ENCODE data around the gene MKNK2. TPM values are rescaled to one million over a fixed set of nuclear protein-coding genes. Genes with fewer than 3 reads are reported as not detected.

MKNK2 gene
- total RNA-seq, 2 donors from 2014 or later = 120 to 123 TPM

- H3K4me3 Mint-ChIP-seq = no peak overlapping the region
- H3K27me3 ChIP-seq (ENCODE audit: control insufficient read depth, insufficient read depth, low read length, poor library complexity, severe bottlenecking) = no peaks in the 10 kb centered on the region
- no peaks in the 10 kb centered on the region for H3K9me3 Mint-ChIP-seq
- H3K27ac Mint-ChIP-seq = no peak overlapping the region
- no peaks in the 10 kb centered on the region for H3K9me3 ChIP-seq (ENCODE audit: control insufficient read depth, low read length)
- H3K4me1 ChIP-seq (ENCODE audit: control insufficient read depth, insufficient read depth, low read length) = no peaks in the 10 kb centered on the region
- DNase-seq = no peak
- 96% methylated on average over 30 to 44 of the region's 44 CpGs for WGBS, 2 experiments (ENCODE audit: insufficient coverage in 1 of 2, insufficient read length in 1 of 2)
- no peak overlapping the region for H3K4me3 ChIP-seq (ENCODE audit: low read length)
- H3K27ac ChIP-seq (ENCODE audit: low read depth, low read length) = no peak overlapping the region
- H3K36me3 Mint-ChIP-seq (ENCODE audit: low read depth) = peaks cover 41% of the 10 kb centered on the region
- no peak overlapping the region for H3K9ac ChIP-seq (ENCODE audit: extremely low read depth, low read length, poor library complexity, severe bottlenecking)
- H3K27me3 Mint-ChIP-seq (ENCODE audit: insufficient read depth) = no peaks in the 10 kb centered on the region
- H3K4me1 Mint-ChIP-seq = no peaks in the 10 kb centered on the region
- no peak for TF ChIP-seq CTCF (conservative IDR thresholded peaks at IDR 0.05)
- peaks cover 37% of the 10 kb centered on the region for H3K36me3 ChIP-seq (ENCODE audit: control insufficient read depth, insufficient read depth, low read length)
These were observed 27.0 kb upstream of the MKNK2 start for GRCh38 chr19:2077833-2078619.

GRCh38 chr19:2077398-2077797, 26.4 kb upstream of the MKNK2 start:
- Mint-ChIP-seq H3K36me3 (ENCODE audit: low read depth) (peaks cover 46% of the 10 kb centered on the region), H3K4me3 (no peak overlapping the region), H3K9me3 (no peaks in the 10 kb centered on the region), H3K27ac (no peak overlapping the region), H3K4me1 (no peaks in the 10 kb centered on the region), H3K27me3 (ENCODE audit: insufficient read depth) (no peaks in the 10 kb centered on the region)
- Histone ChIP-seq H3K4me3 (ENCODE audit: low read length) (no peak overlapping the region), H3K36me3 (ENCODE audit: control insufficient read depth, insufficient read depth, low read length) (peaks cover 41% of the 10 kb centered on the region), H3K4me1 (ENCODE audit: control insufficient read depth, insufficient read depth, low read length) (no peaks in the 10 kb centered on the region), H3K9ac (ENCODE audit: extremely low read depth, low read length, poor library complexity, severe bottlenecking) (no peak overlapping the region), H3K27me3 (ENCODE audit: control insufficient read depth, insufficient read depth, low read length, poor library complexity, severe bottlenecking) (no peaks in the 10 kb centered on the region), H3K9me3 (ENCODE audit: control insufficient read depth, low read length) (no peaks in the 10 kb centered on the region), H3K27ac (ENCODE audit: low read depth, low read length) (no peak overlapping the region)
- DNase-seq = no peak
- 96 to 98% methylated on average over 6 to 7 of the region's 7 CpGs for WGBS, 2 experiments (ENCODE audit: insufficient coverage in 1 of 2, insufficient read length in 1 of 2)
- TF ChIP-seq CTCF (conservative IDR thresholded peaks at IDR 0.05) = no peak

- H3K27me3 ChIP-seq (ENCODE audit: control insufficient read depth, insufficient read depth, low read length, poor library complexity, severe bottlenecking) = no peaks in the 10 kb centered on the region
- H3K4me1 ChIP-seq (ENCODE audit: control insufficient read depth, insufficient read depth, low read length) = no peaks in the 10 kb centered on the region
- Mint-ChIP-seq H3K27ac (no peak overlapping the region), H3K9me3 (no peaks in the 10 kb centered on the region), H3K4me3 (no peak overlapping the region), H3K4me1 (no peaks in the 10 kb centered on the region), H3K36me3 (ENCODE audit: low read depth) (peaks cover 53% of the 10 kb centered on the region), H3K27me3 (ENCODE audit: insufficient read depth) (no peaks in the 10 kb centered on the region)
- no peak overlapping the region for H3K27ac ChIP-seq (ENCODE audit: low read depth, low read length)
- H3K9ac ChIP-seq (ENCODE audit: extremely low read depth, low read length, poor library complexity, severe bottlenecking) = no peak overlapping the region
- no peak for DNase-seq
- H3K36me3 ChIP-seq (ENCODE audit: control insufficient read depth, insufficient read depth, low read length) = peaks cover 40% of the 10 kb centered on the region
- no peak overlapping the region for H3K4me3 ChIP-seq (ENCODE audit: low read length)
- WGBS, 2 experiments (ENCODE audit: insufficient coverage in 1 of 2, insufficient read length in 1 of 2) = 96 to 97% methylated on average over 31 to 32 of the region's 32 CpGs
- TF ChIP-seq CTCF (conservative IDR thresholded peaks at IDR 0.05) = no peak
- no peaks in the 10 kb centered on the region for H3K9me3 ChIP-seq (ENCODE audit: control insufficient read depth, low read length)
These were observed 25.5 kb upstream of the MKNK2 start for GRCh38 chr19:2076526-2076944.

Measured in endodermal cell (in vitro differentiated cells).